GM19023 (cell line): ENCODE results near the gene RGS7.
"Not testable (repeated sequence)": the region's sequence is repeated elsewhere in the genome, so short reads cannot be mapped to it uniquely, and the experiment has no call there.

Experiments used
- ATAC-seq: cut with Tn5 transposase; IDR thresholded peaks from one replicate; pipeline ENCODE4 v1.9.1; 2021; ENCODE audit warnings: mild to moderate bottlenecking, moderate library complexity; ENCODE audit not compliant: unreplicated experiment

RGS7 gene

GRCh38 chr1:241217516-241217915 lies 139.5 kb downstream of the RGS7 start:
- no peak for ATAC-seq

GRCh38 chr1:241215683-241216082 lies 141.3 kb downstream of the RGS7 start:
- ATAC-seq = no peak

GRCh38 chr1:241215203-241215602 lies 141.8 kb downstream of the RGS7 start:
- ATAC-seq = no peak

- ATAC-seq = no peak
Measured at GRCh38 chr1:241213139-241213538, 143.9 kb downstream of the RGS7 start.

GRCh38 chr1:241212628-241213027 lies 144.4 kb downstream of the RGS7 start:
- no peak for ATAC-seq

- no peak for ATAC-seq
Measured at GRCh38 chr1:241208910-241209379, 148.1 kb downstream of the RGS7 start.

- ATAC-seq = no peak
Measured at GRCh38 chr1:241203817-241204216, 153.2 kb downstream of the RGS7 start.

- no peak for ATAC-seq
Measured at GRCh38 chr1:241202401-241202800, 154.6 kb downstream of the RGS7 start.

GRCh38 chr1:241186716-241187115 lies 170.3 kb downstream of the RGS7 start:
- ATAC-seq = no peak

GRCh38 chr1:241181971-241182370 lies 175.0 kb downstream of the RGS7 start:
- ATAC-seq = no peak

- ATAC-seq = no peak
Measured at GRCh38 chr1:241181471-241181870, 175.5 kb downstream of the RGS7 start.

- no peak for ATAC-seq
Measured at GRCh38 chr1:241180569-241180968, 176.4 kb downstream of the RGS7 start.

GRCh38 chr1:241177660-241178059 lies 179.3 kb downstream of the RGS7 start:
- no peak for ATAC-seq

- no peak for ATAC-seq
Measured at GRCh38 chr1:241172486-241172885, 184.5 kb downstream of the RGS7 start.

- no peak for ATAC-seq
Measured at GRCh38 chr1:241171991-241172390, 185.0 kb downstream of the RGS7 start.

- no peak for ATAC-seq
Measured at GRCh38 chr1:241167121-241167630, 189.8 kb downstream of the RGS7 start.

- ATAC-seq = no peak
Measured at GRCh38 chr1:241166625-241167024, 190.4 kb downstream of the RGS7 start.

- not testable (repeated sequence) for ATAC-seq
Measured at GRCh38 chr1:241165256-241165655, 191.7 kb downstream of the RGS7 start.

GRCh38 chr1:241163363-241163762 lies 193.6 kb downstream of the RGS7 start:
- ATAC-seq = no peak

- no peak for ATAC-seq
Measured at GRCh38 chr1:241161188-241161689, 195.8 kb downstream of the RGS7 start.

- no peak for ATAC-seq
Measured at GRCh38 chr1:241157435-241157834, 199.6 kb downstream of the RGS7 start.

GRCh38 chr1:241156231-241156965 lies 200.6 kb downstream of the RGS7 start:
- no peak for ATAC-seq
